ENCODE data around the gene LARP1B.
"Not testable (repeated sequence)": the region's sequence is repeated elsewhere in the genome, so short reads cannot be mapped to it uniquely, and the experiment has no call there.

The LARP1B gene

GRCh38 chr4:128228845-128229795 is 168.0 kb downstream of the LARP1B start:
- DNase-seq: no peak

GRCh38 chr4:128232719-128233118 is 171.6 kb downstream of the LARP1B start:
- no peak for DNase-seq

- no peak for DNase-seq
Observed at GRCh38 chr4:128234836-128235235, 173.7 kb downstream of the LARP1B start.

GRCh38 chr4:128241019-128241418 is 179.9 kb downstream of the LARP1B start:
- no peak for DNase-seq

- DNase-seq: no peak
Observed at GRCh38 chr4:128241425-128241913, 180.4 kb downstream of the LARP1B start.

GRCh38 chr4:128241981-128242380 is 180.9 kb downstream of the LARP1B start:
- DNase-seq: no peak

- DNase-seq: no peak
Observed at GRCh38 chr4:128242601-128243000, 181.5 kb downstream of the LARP1B start.

- DNase-seq: no peak
Observed at GRCh38 chr4:128244379-128244778, 183.3 kb downstream of the LARP1B start.

- DNase-seq: not testable (repeated sequence)
Observed at GRCh38 chr4:128245391-128245790, 184.3 kb downstream of the LARP1B start.

GRCh38 chr4:128247906-128248305 is 186.8 kb downstream of the LARP1B start:
- DNase-seq: no peak

- no peak for DNase-seq
Observed at GRCh38 chr4:128249787-128250668, 188.9 kb downstream of the LARP1B start.

- DNase-seq: no peak
Observed at GRCh38 chr4:128255906-128256305, 194.8 kb downstream of the LARP1B start.

- DNase-seq: no peak
Observed at GRCh38 chr4:128256539-128256938, 195.4 kb downstream of the LARP1B start.

- not testable (repeated sequence) for DNase-seq
Observed at GRCh38 chr4:128258166-128258565, 197.1 kb downstream of the LARP1B start.

- not testable (repeated sequence) for DNase-seq
Observed at GRCh38 chr4:128259889-128260288, 198.8 kb downstream of the LARP1B start.
